K562 (cell line): ENCODE data around the gene SNX25. TPM values are rescaled to one million over a fixed set of nuclear protein-coding genes. Genes with fewer than 3 reads are reported as not detected.

Experiments used
- ATAC-seq: fragments of 200-7000 bp; cut with Tn5 transposase; 3 replicates; pipeline ENCODE4 v1.9.1; 2020; ENCODE audit warnings: moderate library complexity
- BruUV-seq: library from RNA; stranded (reverse); fragments of 400-500 nt; replicated peaks from 2 replicates; lab custom pipeline; 2021; lab: Mats Ljungman, UMichigan
- CTCF ChIA-PET: fragments of 300-600 bp; formaldehyde crosslinking; extraction: SDS; loops from one replicate; lab custom pipeline; 2021; ENCODE audit warnings: low intra/inter-chr PET ratio; lab: Yijun Ruan, JAX
- POLR2A ChIA-PET: fragments of 300-600, 350-650 bp; sonication (Branson Sonifier 250); formaldehyde crosslinking; extraction: SDS; loops from one replicate; lab custom pipeline; 2021; ENCODE audit warnings: antibody characterized with exemption, inconsistent platforms; lab: Yijun Ruan, JAX
- DNase-seq, 4 experiments: peaks; one replicate each; pipeline versions ENCODE4 v3.0.0 to v3.0.0-alpha.2; 2011 to 2018; ENCODE audit warnings: low spot score in 3 of 4, mixed read lengths in 3 of 4; ENCODE audit errors: extremely low read depth in 1 of 4
- FAIRE-seq: peaks from 2 replicates; lab custom pipeline; 2011; peaks lifted over from hg19 to GRCh38; lab: Jason Lieb, UNC
- H2AFZ ChIP-seq: 2 replicates; pipeline ENCODE4 v1.6.0; 2011; ENCODE audit warnings: low read depth, low read length, control low read depth, inconsistent platforms
- H3K27ac ChIP-seq: fragments of 200-600 bp; 3 replicates; pipeline ENCODE4 v1.8.0; 2011; ENCODE audit warnings: low read depth, mild to moderate bottlenecking, control low read depth, inconsistent platforms, low read length, moderate library complexity, mixed read lengths; ENCODE audit errors: extremely low read depth
- H3K27me3 ChIP-seq, 2 experiments: fragments of 300-600 bp in 1 of 2; 2 replicates in 1 of 2; 3 replicates in 1 of 2; pipeline versions ENCODE4 v1.6.0 to v1.8.0; 2011; ENCODE audit warnings: inconsistent platforms in 2 of 2, low read length in 2 of 2, mild to moderate bottlenecking in 1 of 2, mixed read lengths in 1 of 2, moderate library complexity in 1 of 2; ENCODE audit not compliant: control insufficient read depth in 2 of 2, insufficient read depth in 2 of 2
- H3K36me3 ChIP-seq: fragments of 300-600 bp; 3 replicates; pipeline ENCODE4 v1.8.0; 2011; ENCODE audit warnings: mild to moderate bottlenecking, low read length, inconsistent platforms; ENCODE audit not compliant: control insufficient read depth, insufficient read depth
- H3K4me1 ChIP-seq, 2 experiments: fragments of 200-600 bp in 1 of 2; replicated peaks in 1 of 2; 2 replicates in 1 of 2; 3 replicates in 1 of 2; pipeline versions ENCODE4 v1.5.1 to v1.8.0; 2011; ENCODE audit warnings: inconsistent platforms in 2 of 2, low read length in 2 of 2, mild to moderate bottlenecking in 1 of 2, mixed read lengths in 1 of 2, moderate library complexity in 1 of 2; ENCODE audit not compliant: control insufficient read depth in 2 of 2, insufficient read depth in 2 of 2
- H3K4me2 ChIP-seq: 2 replicates; pipeline ENCODE4 v1.6.1; 2011; ENCODE audit warnings: low read length, control low read depth, inconsistent platforms, mixed read lengths; ENCODE audit not compliant: insufficient read depth
- H3K4me3 ChIP-seq: fragments of 200-600 bp; sonication (generic), shearing (Covaris generic); 2 replicates; pipeline ENCODE4 v1.5.1; 2016; ENCODE audit warnings: control low read depth, inconsistent platforms
- H3K79me2 ChIP-seq: fragments of 200-600 bp; 3 replicates; pipeline ENCODE4 v1.8.0; 2011; ENCODE audit warnings: low read length, inconsistent platforms; ENCODE audit not compliant: control insufficient read depth, insufficient read depth
- H3K9ac ChIP-seq, 2 experiments: 2 replicates each; pipeline versions ENCODE4 v1.6.0 to v1.6.1; 2011; ENCODE audit warnings: low read depth in 2 of 2, low read length in 2 of 2, control low read depth in 1 of 2, inconsistent platforms in 1 of 2, mild to moderate bottlenecking in 1 of 2, mixed read lengths in 1 of 2; ENCODE audit not compliant: insufficient read depth in 1 of 2
- H3K9me1 ChIP-seq: one replicate; pipeline ENCODE4 v1.6.0; 2011; ENCODE audit warnings: inconsistent platforms, mild to moderate bottlenecking, low read length, moderate library complexity; ENCODE audit not compliant: control insufficient read depth, insufficient read depth
- H3K9me3 ChIP-seq: replicated peaks from 2 replicates; pipeline ENCODE4 v1.5.1; 2011; ENCODE audit warnings: low read depth, low read length, inconsistent platforms; ENCODE audit not compliant: control insufficient read depth, insufficient read depth
- H4K20me1 ChIP-seq: replicated peaks from 2 replicates; pipeline ENCODE4 v1.6.1; 2011; ENCODE audit warnings: low read length, inconsistent platforms, mixed read lengths; ENCODE audit not compliant: control insufficient read depth, insufficient read depth
- ARHGAP35 ChIP-seq: fragments of 450-650 bp; IDR thresholded peaks from 2 replicates; pipeline ENCODE4 v1.6.1; 2018; ENCODE audit not compliant: partially characterized antibody
- ARNT ChIP-seq, 2 experiments: fragments of 450-650 bp; IDR thresholded peaks; 2 replicates each; pipeline ENCODE4 v1.6.1; 2016; ENCODE audit warnings: mild to moderate bottlenecking in 1 of 2
- CSDE1 ChIP-seq, 2 experiments: fragments of 450-650 bp; IDR thresholded peaks; 2 replicates each; pipeline ENCODE4 v1.6.1; 2016; ENCODE audit warnings: mild to moderate bottlenecking in 1 of 2
- FOSL1 ChIP-seq: fragments of 200-800 bp; sonication (Bioruptor generic); conservative IDR thresholded peaks from 2 replicates; pipeline ENCODE4 v1.6.1; 2016; ENCODE audit warnings: missing genetic modification characterization, missing compliant biosample characterization
- HIVEP1 ChIP-seq: fragments of 250-450 bp; sonication (Bioruptor Pico); IDR thresholded peaks from 2 replicates; pipeline ENCODE4 v1.4.0; 2020; ENCODE audit warnings: mild to moderate bottlenecking
- KLF6 ChIP-seq: fragments of 250-450 bp; sonication (Bioruptor Pico); IDR thresholded peaks from 2 replicates; pipeline ENCODE4 v1.4.0; 2020; ENCODE audit warnings: mild to moderate bottlenecking, moderate library complexity, borderline replicate concordance
- MTA2 ChIP-seq: fragments of 450-650 bp; IDR thresholded peaks from 2 replicates; pipeline ENCODE4 v1.6.1; 2016; ENCODE audit warnings: low read depth
- NFE2 ChIP-seq: IDR thresholded peaks from 2 replicates; pipeline ENCODE4 v1.6.1; 2014; ENCODE audit warnings: antibody characterized with exemption, low read depth
- NR3C1 ChIP-seq: sonication (generic); formaldehyde crosslinking; IDR thresholded peaks from 2 replicates; pipeline ENCODE4 v1.8.1; 2022; ENCODE audit warnings: missing genetic modification reagents
- OTX1 ChIP-seq: fragments of 450-650 bp; formaldehyde crosslinking; IDR thresholded peaks from 2 replicates; pipeline ENCODE4 v1.4.0; 2022; ENCODE audit warnings: mild to moderate bottlenecking
- POLR3A ChIP-seq: IDR thresholded peaks from 2 replicates; pipeline ENCODE4 v1.6.1; 2011; ENCODE audit warnings: borderline replicate concordance, mild to moderate bottlenecking, moderate library complexity; ENCODE audit not compliant: insufficient read length, insufficient read depth; ENCODE audit errors: extremely low read depth
- YY1 ChIP-seq, 3 experiments: IDR thresholded peaks; 2 replicates each; pipeline ENCODE4 v1.6.1; 2011; ENCODE audit warnings: low read length in 2 of 3, mild to moderate bottlenecking in 2 of 3, moderate library complexity in 2 of 3, borderline replicate concordance in 1 of 3, control low read depth in 1 of 3, low read depth in 1 of 3; ENCODE audit not compliant: insufficient read depth in 3 of 3, insufficient replicate concordance in 2 of 3, control insufficient read depth in 1 of 3, insufficient read length in 1 of 3; ENCODE audit errors: extremely low read depth in 1 of 3
- ZNF224 ChIP-seq: sonication (generic); formaldehyde crosslinking; IDR thresholded peaks from 2 replicates; pipeline ENCODE4 v1.8.0; 2022; ENCODE audit warnings: mild to moderate bottlenecking, missing genetic modification reagents
- ZNF766 ChIP-seq: fragments of 200-800 bp; sonication (Bioruptor generic); conservative IDR thresholded peaks from 2 replicates; pipeline ENCODE4 v1.6.1; 2016; ENCODE audit warnings: missing genetic modification characterization, missing compliant biosample characterization
- ZNF778 ChIP-seq: fragments of 450-650 bp; formaldehyde crosslinking; IDR thresholded peaks from 2 replicates; pipeline ENCODE4 v1.4.0; 2020; ENCODE audit warnings: mild to moderate bottlenecking, moderate library complexity
- ZNF830 ChIP-seq: fragments of 250-450 bp; sonication (Bioruptor Pico); IDR thresholded peaks from 2 replicates; pipeline ENCODE4 v1.5.0; 2021; ENCODE audit warnings: mild to moderate bottlenecking
- WGBS: fragments of 100-300 bp; shearing (Covaris generic); methylation state at CpG from one replicate; pipeline ENCODE4 v1.1.6; 2016; ENCODE audit warnings: low coverage, mixed read lengths; ENCODE audit not compliant: insufficient coverage; ENCODE audit errors: missing lambda C conversion rate; 5-methylcytosine and 5-hydroxymethylcytosine counted together
- in situ Hi-C: fragments of 300-500 bp; cut with MboI; formaldehyde crosslinking; loops from 4 replicates; pipeline ENCODE4 v1.15.0; 2018; ENCODE audit warnings: inconsistent platforms, mixed read lengths
- intact Hi-C: fragments of 100-400 bp; cut with micrococcal nuclease; formaldehyde crosslinking; loops from 2 replicates; pipeline ENCODE4 v1.14.2; 2022
- polyA plus RNA-seq, 8 experiments: library from polyadenylated mRNA; depleted of rRNA in 4 of 8; stranded (reverse) in 5 of 8; unstranded in 3 of 8; fragments of >200 nt; fragmentation: Nextera tagmentation in 2 of 8; fragmentation: Illumina TruSeq in 1 of 8; extraction: Ambion mirVana in 2 of 8; extraction: Trizol in 1 of 8; gene quantifications; 2 replicates each; pipeline versions ENCODE4 v1.2.1 to v1.2.3, GENCODE V29; 2011 to 2014; ENCODE audit warnings: inconsistent platforms in 1 of 8, missing spikeins in 1 of 8
- total RNA-seq, 7 experiments: library from RNA; depleted of rRNA in 6 of 7; stranded (reverse); fragments of >200 nt in 6 of 7; fragmentation: Illumina TruSeq in 2 of 7; extraction: Trizol in 2 of 7; gene quantifications; 2 replicates each; pipeline versions ENCODE4 v1.2.1 to v1.2.3, GENCODE V29; 2011 to 2021; ENCODE audit warnings: low replicate concordance in 1 of 7
- TF ChIP-seq, protein P1 (sequence below): fragments of 250-450 bp; sonication (Bioruptor Pico); IDR thresholded peaks from 2 replicates; pipeline ENCODE4 v1.4.0; 2020; ENCODE audit warnings: mild to moderate bottlenecking, moderate library complexity, borderline replicate concordance
- TF ChIP-seq, protein P2 (sequence below): conservative IDR thresholded peaks from 2 replicates; pipeline ENCODE4 v1.6.1; 2011; ENCODE audit warnings: low read depth, mild to moderate bottlenecking, low read length; ENCODE audit not compliant: control insufficient read depth

SNX25 gene
- total and polyA plus RNA-seq, 9 of the 15 experiments (the other 6 are each of a cell fraction or from before 2014, with no cell fraction given) = 2.5 to 23.4 (median 13.3) TPM

DNA sequence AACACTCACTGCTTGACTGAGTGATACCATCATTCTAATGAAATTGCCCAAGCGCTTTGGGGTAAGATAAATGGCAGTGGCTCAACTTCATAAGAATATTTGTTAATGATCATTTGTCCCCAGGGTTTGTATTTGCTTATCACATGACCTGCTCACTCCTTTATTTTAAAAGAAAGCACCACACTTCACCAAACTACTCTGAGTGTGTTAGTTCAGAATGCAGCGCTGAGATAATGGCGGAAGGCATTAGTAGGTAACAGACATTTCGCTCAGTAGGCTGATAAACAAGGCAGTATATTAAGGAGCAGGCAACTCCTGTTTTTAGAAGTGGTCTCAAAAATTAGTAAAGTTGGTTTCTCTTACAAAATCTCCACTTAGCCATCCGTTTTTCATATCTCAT lies 1.6 kb downstream of the SNX25 start:
- H3K79me2 ChIP-seq = peaks cover 42% of the 10 kb centered on the region
- peak overlapping the region; percentile 25 for H2AFZ ChIP-seq
- no peak for ATAC-seq
- H3K27ac ChIP-seq = no peak overlapping the region
- H3K9me1 ChIP-seq = no peaks in the 10 kb centered on the region
- BruUV-seq = TSS peak; percentile 58
- H3K9ac ChIP-seq = no peak overlapping the region
- CTCF ChIA-PET = no interaction called here
- H3K4me1 ChIP-seq = peaks cover 28 to 36% of the 10 kb centered on the region in 2 experiments; a peak in 4 of 5 replicates
- DNase-seq = peak in 1 of 4 experiments; percentile 39
- H3K36me3 ChIP-seq = no peaks in the 10 kb centered on the region; the same call in 2 of the 3 replicates
- H4K20me1 ChIP-seq = peaks cover 13% of the 10 kb centered on the region
- no peaks in the 10 kb centered on the region for H3K27me3 ChIP-seq
- intact Hi-C loops = loop anchor here (5.0 kb wide), 1 partner anchor 36 kb away; no protein-coding TSS in a partner anchor
- peak overlapping the region; percentile 68 for H3K4me3 ChIP-seq
- H3K9me3 ChIP-seq = no peaks in the 10 kb centered on the region
- in situ Hi-C loops = no loop called here
- peak overlapping the region; percentile 83 for H3K4me2 ChIP-seq
- POLR2A ChIA-PET = no interaction called here
- no peak for FAIRE-seq
- 9% methylated on average over 5 of the region's 5 CpGs for WGBS
- TF ChIP-seq OTX1 (no peak), HIVEP1 (no peak), MTA2 (no peak), FOSL1 (tag) (no peak), ZNF766 (CRISPR knock-in tag) (no peak), ARNT (IDR thresholded peaks at IDR 0.05) (no peak), CSDE1 (IDR thresholded peaks at IDR 0.05) (no peak), POLR3A (no peak), NFE2 (no peak), NR3C1 (CRISPR knock-in tag) (no peak), ARHGAP35 (no peak), YY1 (IDR thresholded peaks at IDR 0.05; ENCODE audit: borderline replicate concordance in 1 of 3, control insufficient read depth in 1 of 3, extremely low read depth in 1 of 3, insufficient read depth in 3 of 3, insufficient read length in 1 of 3, insufficient replicate concordance in 2 of 3, low read depth in 1 of 3, low read length in 2 of 3) (peak in 1 of 3 experiments; percentile 31), KLF6 (CRISPR knock-in tag) (no peak), ZNF778 (CRISPR knock-in tag) (no peak), ZNF830 (CRISPR knock-in tag) (no peak), ZNF224 (CRISPR knock-in tag) (no peak)
- TF ChIP-seq, protein P1, sequence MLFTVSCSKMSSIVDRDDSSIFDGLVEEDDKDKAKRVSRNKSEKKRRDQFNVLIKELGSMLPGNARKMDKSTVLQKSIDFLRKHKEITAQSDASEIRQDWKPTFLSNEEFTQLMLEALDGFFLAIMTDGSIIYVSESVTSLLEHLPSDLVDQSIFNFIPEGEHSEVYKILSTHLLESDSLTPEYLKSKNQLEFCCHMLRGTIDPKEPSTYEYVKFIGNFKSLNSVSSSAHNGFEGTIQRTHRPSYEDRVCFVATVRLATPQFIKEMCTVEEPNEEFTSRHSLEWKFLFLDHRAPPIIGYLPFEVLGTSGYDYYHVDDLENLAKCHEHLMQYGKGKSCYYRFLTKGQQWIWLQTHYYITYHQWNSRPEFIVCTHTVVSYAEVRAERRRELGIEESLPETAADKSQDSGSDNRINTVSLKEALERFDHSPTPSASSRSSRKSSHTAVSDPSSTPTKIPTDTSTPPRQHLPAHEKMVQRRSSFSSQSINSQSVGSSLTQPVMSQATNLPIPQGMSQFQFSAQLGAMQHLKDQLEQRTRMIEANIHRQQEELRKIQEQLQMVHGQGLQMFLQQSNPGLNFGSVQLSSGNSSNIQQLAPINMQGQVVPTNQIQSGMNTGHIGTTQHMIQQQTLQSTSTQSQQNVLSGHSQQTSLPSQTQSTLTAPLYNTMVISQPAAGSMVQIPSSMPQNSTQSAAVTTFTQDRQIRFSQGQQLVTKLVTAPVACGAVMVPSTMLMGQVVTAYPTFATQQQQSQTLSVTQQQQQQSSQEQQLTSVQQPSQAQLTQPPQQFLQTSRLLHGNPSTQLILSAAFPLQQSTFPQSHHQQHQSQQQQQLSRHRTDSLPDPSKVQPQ = no peak
- TF ChIP-seq, protein P2, sequence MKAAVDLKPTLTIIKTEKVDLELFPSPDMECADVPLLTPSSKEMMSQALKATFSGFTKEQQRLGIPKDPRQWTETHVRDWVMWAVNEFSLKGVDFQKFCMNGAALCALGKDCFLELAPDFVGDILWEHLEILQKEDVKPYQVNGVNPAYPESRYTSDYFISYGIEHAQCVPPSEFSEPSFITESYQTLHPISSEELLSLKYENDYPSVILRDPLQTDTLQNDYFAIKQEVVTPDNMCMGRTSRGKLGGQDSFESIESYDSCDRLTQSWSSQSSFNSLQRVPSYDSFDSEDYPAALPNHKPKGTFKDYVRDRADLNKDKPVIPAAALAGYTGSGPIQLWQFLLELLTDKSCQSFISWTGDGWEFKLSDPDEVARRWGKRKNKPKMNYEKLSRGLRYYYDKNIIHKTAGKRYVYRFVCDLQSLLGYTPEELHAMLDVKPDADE = no peak
